Stimulated activated CD4-positive, alpha-beta T cell treated with anti-CD3 and anti-CD28 coated beads, TNF-alpha, amount 100 ng/mL, for 4 hours (primary cell): ENCODE results near the gene SCN2A.

Source experiments
- DNase-seq, 3 experiments: peaks; one replicate each; pipeline ENCODE4 v3.0.0-alpha.2; 2020; ENCODE audit warnings: low read depth in 3 of 3

Gene SCN2A

GRCh38 chr2:165239230-165239629 is at the start of gene SCN2A:
SCN2A (plus strand) TSS chr2:165239414; CDS start chr2:165295824, 56,410 bp downstream.
- no peak for DNase-seq

- DNase-seq: no peak
Observed at GRCh38 chr2:165191096-165191728, 48.0 kb upstream of the SCN2A start.

- no peak for DNase-seq
Observed at GRCh38 chr2:165192729-165193128, 46.5 kb upstream of the SCN2A start.

- no peak for DNase-seq
Observed at GRCh38 chr2:165193178-165193777, 45.9 kb upstream of the SCN2A start.

- no peak for DNase-seq
Observed at GRCh38 chr2:165196411-165196810, 42.8 kb upstream of the SCN2A start.

- no peak for DNase-seq
Observed at GRCh38 chr2:165197346-165197745, 41.9 kb upstream of the SCN2A start.

GRCh38 chr2:165198181-165198580 is 41.0 kb upstream of the SCN2A start:
- no peak for DNase-seq

- no peak for DNase-seq
Observed at GRCh38 chr2:165202239-165202638, 37.0 kb upstream of the SCN2A start.

GRCh38 chr2:165203689-165204559 is 35.3 kb upstream of the SCN2A start, which contains the start of gene SCN3A:
SCN3A (minus strand) TSS chr2:165204050; CDS start chr2:165176394, 27,656 bp downstream.
- DNase-seq: no peak

GRCh38 chr2:165205865-165206264 is 33.3 kb upstream of the SCN2A start:
- DNase-seq: no peak

GRCh38 chr2:165208094-165208493 is 31.1 kb upstream of the SCN2A start:
- no peak for DNase-seq

GRCh38 chr2:165214093-165214492 is 25.1 kb upstream of the SCN2A start:
- DNase-seq: no peak

GRCh38 chr2:165219481-165219880 is 19.7 kb upstream of the SCN2A start:
- no peak for DNase-seq

- DNase-seq: no peak
Observed at GRCh38 chr2:165224941-165225340, 14.3 kb upstream of the SCN2A start.

- DNase-seq: no peak
Observed at GRCh38 chr2:165227571-165227970, 11.6 kb upstream of the SCN2A start.

GRCh38 chr2:165237056-165237455 is 2.2 kb upstream of the SCN2A start:
- no peak for DNase-seq

GRCh38 chr2:165238295-165238694 is 919 bp upstream of the SCN2A start:
- no peak for DNase-seq

GRCh38 chr2:165239856-165240515 is 772 bp downstream of the SCN2A start:
- DNase-seq: no peak

- no peak for DNase-seq
Observed at GRCh38 chr2:165240916-165241315, 1.7 kb downstream of the SCN2A start.

GRCh38 chr2:165245081-165245793 is 6.0 kb downstream of the SCN2A start:
- no peak for DNase-seq

GRCh38 chr2:165248238-165248637 is 9.0 kb downstream of the SCN2A start:
- no peak for DNase-seq
